ENCODE results near the gene RPN2. TPM values are rescaled to one million over a fixed set of nuclear protein-coding genes. Genes with fewer than 3 reads are reported as not detected.

RPN2 gene
- total RNA-seq, 1 experiment from 2014 or later, result 185 TPM

- peaks cover 16% of the 10 kb centered on the region; the same call in 1 of the 2 replicates for H3K36me3 ChIP-seq (ENCODE audit: low read depth)
- CTCF ChIA-PET, result no interaction called here
- no peak overlapping the region for H3K27ac ChIP-seq
- H3K4me2 ChIP-seq, result no peak overlapping the region
- H3K79me2 ChIP-seq (ENCODE audit: low read depth), result no peaks in the 10 kb centered on the region
- no peak overlapping the region for H2AFZ ChIP-seq
- no peaks in the 10 kb centered on the region for H3F3A ChIP-seq (ENCODE audit: insufficient read depth, low read depth)
- no peak for DNase-seq
- no peaks in the 10 kb centered on the region for H3K9me3 ChIP-seq (ENCODE audit: insufficient read depth, low read depth)
- BruUV-seq (replicated peaks), result no TSS peak
- TF ChIP-seq CTCF (conservative IDR thresholded peaks at IDR 0.05), result no peak
- no peak for TF ChIP-seq EZH2 (IDR thresholded peaks at IDR 0.05; ENCODE audit: low read depth)
- no peaks in the 10 kb centered on the region for H3K9me2 ChIP-seq (ENCODE audit: insufficient read depth)
- H3K27me3 ChIP-seq (ENCODE audit: insufficient read depth, low read depth), result no peaks in the 10 kb centered on the region
- intact Hi-C loops (cut with micrococcal nuclease; ENCODE audit: unreplicated experiment), result no loop called here
- no peaks in the 10 kb centered on the region for H4K20me1 ChIP-seq (ENCODE audit: insufficient read depth)
- POLR2A ChIA-PET (ENCODE audit: unreplicated experiment), result no interaction called here
- H3K4me1 ChIP-seq (replicated peaks; ENCODE audit: insufficient read depth), result no peaks in the 10 kb centered on the region
- no peak overlapping the region for H3K4me3 ChIP-seq
Measured at GRCh38 chr20:37242503-37242902, 63.4 kb downstream of the RPN2 start.

- no peaks in the 10 kb centered on the region for H3K27me3 ChIP-seq (ENCODE audit: insufficient read depth, low read depth)
- intact Hi-C loops (cut with micrococcal nuclease; ENCODE audit: unreplicated experiment), result no loop called here
- no peaks in the 10 kb centered on the region for H3F3A ChIP-seq (ENCODE audit: insufficient read depth, low read depth)
- peaks cover 13% of the 10 kb centered on the region; the same call in 1 of the 2 replicates for H3K36me3 ChIP-seq (ENCODE audit: low read depth)
- H3K4me1 ChIP-seq (replicated peaks; ENCODE audit: insufficient read depth), result no peaks in the 10 kb centered on the region
- BruUV-seq (replicated peaks), result no TSS peak
- no peaks in the 10 kb centered on the region for H3K9me2 ChIP-seq (ENCODE audit: insufficient read depth)
- H4K20me1 ChIP-seq (ENCODE audit: insufficient read depth), result no peaks in the 10 kb centered on the region
- no peaks in the 10 kb centered on the region for H3K79me2 ChIP-seq (ENCODE audit: low read depth)
- TF ChIP-seq CTCF (conservative IDR thresholded peaks at IDR 0.05) (no peak), EZH2 (IDR thresholded peaks at IDR 0.05; ENCODE audit: low read depth) (no peak)
- no peak overlapping the region for H3K4me3 ChIP-seq
- ChIA-PET CTCF (no interaction called here), POLR2A (ENCODE audit: unreplicated experiment) (no interaction called here)
- no peak for DNase-seq
- H2AFZ ChIP-seq, result no peak overlapping the region
- no peaks in the 10 kb centered on the region for H3K9me3 ChIP-seq (ENCODE audit: insufficient read depth, low read depth)
- H3K4me2 ChIP-seq, result no peak overlapping the region
- no peak overlapping the region for H3K27ac ChIP-seq
Measured at GRCh38 chr20:37243076-37243936, 64.2 kb downstream of the RPN2 start.

GRCh38 chr20:37243937-37244571 is 64.9 kb downstream of the RPN2 start:
- H3K9me2 ChIP-seq (ENCODE audit: insufficient read depth), result no peaks in the 10 kb centered on the region
- H4K20me1 ChIP-seq (ENCODE audit: insufficient read depth), result no peaks in the 10 kb centered on the region
- no peak overlapping the region for H2AFZ ChIP-seq
- intact Hi-C loops (cut with micrococcal nuclease; ENCODE audit: unreplicated experiment), result no loop called here
- CTCF ChIA-PET, result no interaction called here
- no peaks in the 10 kb centered on the region for H3K79me2 ChIP-seq (ENCODE audit: low read depth)
- no peak overlapping the region for H3K4me3 ChIP-seq
- H3K27me3 ChIP-seq (ENCODE audit: insufficient read depth, low read depth), result no peaks in the 10 kb centered on the region
- no peak overlapping the region for H3K4me2 ChIP-seq
- peaks cover 13% of the 10 kb centered on the region; the same call in 1 of the 2 replicates for H3K36me3 ChIP-seq (ENCODE audit: low read depth)
- BruUV-seq (replicated peaks), result no TSS peak
- H3K4me1 ChIP-seq (replicated peaks; ENCODE audit: insufficient read depth), result no peaks in the 10 kb centered on the region
- no peak overlapping the region for H3K27ac ChIP-seq
- POLR2A ChIA-PET (ENCODE audit: unreplicated experiment), result interaction anchor here (0.6 kb wide), 1 partner anchor 1216 kb away, joined by 4 read pairs; no protein-coding TSS in a partner anchor
- H3F3A ChIP-seq (ENCODE audit: insufficient read depth, low read depth), result no peaks in the 10 kb centered on the region
- no peak for DNase-seq
- H3K9me3 ChIP-seq (ENCODE audit: insufficient read depth, low read depth), result no peaks in the 10 kb centered on the region
- TF ChIP-seq CTCF (conservative IDR thresholded peaks at IDR 0.05), result no peak
- no peak for TF ChIP-seq EZH2 (IDR thresholded peaks at IDR 0.05; ENCODE audit: low read depth)
